HL-60 (cell line): Measurements from ENCODE around the gene ACTRT2.

ENCODE experiments used
- POLR2AphosphoS5 ChIP-seq: IDR thresholded peaks from 2 replicates; pipeline ENCODE4 v1.6.1; 2012; ENCODE audit warnings: low read depth
- TF ChIP-seq, protein P1 (sequence below): IDR thresholded peaks from one replicate; pipeline ENCODE4 v1.5.1; 2011; ENCODE audit warnings: low read length, control low read depth, inconsistent platforms; ENCODE audit not compliant: insufficient read depth

DNA sequence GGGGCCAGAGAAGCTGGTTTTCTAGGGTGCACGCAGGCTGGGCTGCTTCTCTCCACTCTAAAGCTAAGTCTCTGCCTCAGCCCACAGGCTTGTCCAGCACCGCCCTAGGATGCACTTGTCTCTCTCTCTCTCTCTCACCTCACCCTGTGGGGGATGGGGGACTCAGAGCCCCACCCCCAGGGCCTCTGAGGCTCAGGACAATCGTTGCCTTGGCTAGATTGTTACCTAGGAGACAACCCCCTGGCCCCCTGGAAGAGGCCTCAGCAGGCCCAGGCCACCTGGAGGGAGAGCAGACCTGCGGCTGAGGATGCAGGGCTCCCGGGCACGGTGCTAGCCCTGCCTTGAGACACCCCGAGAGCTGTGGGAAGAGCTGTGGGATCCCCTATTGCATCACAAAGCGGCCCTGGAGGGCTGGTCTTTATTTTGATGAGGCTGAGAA lies at the start of gene ACTRT2:
- TF ChIP-seq, protein P1, sequence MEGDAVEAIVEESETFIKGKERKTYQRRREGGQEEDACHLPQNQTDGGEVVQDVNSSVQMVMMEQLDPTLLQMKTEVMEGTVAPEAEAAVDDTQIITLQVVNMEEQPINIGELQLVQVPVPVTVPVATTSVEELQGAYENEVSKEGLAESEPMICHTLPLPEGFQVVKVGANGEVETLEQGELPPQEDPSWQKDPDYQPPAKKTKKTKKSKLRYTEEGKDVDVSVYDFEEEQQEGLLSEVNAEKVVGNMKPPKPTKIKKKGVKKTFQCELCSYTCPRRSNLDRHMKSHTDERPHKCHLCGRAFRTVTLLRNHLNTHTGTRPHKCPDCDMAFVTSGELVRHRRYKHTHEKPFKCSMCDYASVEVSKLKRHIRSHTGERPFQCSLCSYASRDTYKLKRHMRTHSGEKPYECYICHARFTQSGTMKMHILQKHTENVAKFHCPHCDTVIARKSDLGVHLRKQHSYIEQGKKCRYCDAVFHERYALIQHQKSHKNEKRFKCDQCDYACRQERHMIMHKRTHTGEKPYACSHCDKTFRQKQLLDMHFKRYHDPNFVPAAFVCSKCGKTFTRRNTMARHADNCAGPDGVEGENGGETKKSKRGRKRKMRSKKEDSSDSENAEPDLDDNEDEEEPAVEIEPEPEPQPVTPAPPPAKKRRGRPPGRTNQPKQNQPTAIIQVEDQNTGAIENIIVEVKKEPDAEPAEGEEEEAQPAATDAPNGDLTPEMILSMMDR: no peak
- no peak for TF ChIP-seq POLR2AphosphoS5
